Liver (tissue), 3 donors: Measurements from ENCODE around the gene GLIPR1L2.

Experiments used
- CTCF ChIP-seq: fragments of 150-350 bp; IDR thresholded peaks from 2 replicates; pipeline ENCODE4 v1.5.1; 2017; ENCODE audit warnings: improper control_type of control experiment, low read depth, low read length; ENCODE audit not compliant: missing input control
- GABPA ChIP-seq, 2 donors: IDR thresholded peaks in 1 of 2; conservative IDR thresholded peaks in 1 of 2; 2 replicates each; pipeline ENCODE4 v1.6.1; 2016; ENCODE audit warnings: antibody characterized with exemption in 2 of 2, mild to moderate bottlenecking in 1 of 2, moderate library complexity in 1 of 2
- MAX ChIP-seq: IDR thresholded peaks from 2 replicates; pipeline ENCODE4 v1.6.1; 2016; ENCODE audit warnings: antibody characterized with exemption
- donor health status: healthy.
- donor health status: healthy.

GRCh38 chr12:75457191-75457590, 66.3 kb downstream of the GLIPR1L2 start:
- no peak for TF ChIP-seq CTCF
- TF ChIP-seq MAX, result no peak
- no peak for TF ChIP-seq GABPA (IDR thresholded peaks at IDR 0.05 in 1 of 2, conservative IDR thresholded peaks at IDR 0.05 in 1 of 2)
